ENCODE results near the gene SPATA3. TPM values are rescaled to one million over a fixed set of nuclear protein-coding genes. Genes with fewer than 3 reads are reported as not detected.

SPATA3 gene
- total RNA-seq, 1 donor: not detected

DNA sequence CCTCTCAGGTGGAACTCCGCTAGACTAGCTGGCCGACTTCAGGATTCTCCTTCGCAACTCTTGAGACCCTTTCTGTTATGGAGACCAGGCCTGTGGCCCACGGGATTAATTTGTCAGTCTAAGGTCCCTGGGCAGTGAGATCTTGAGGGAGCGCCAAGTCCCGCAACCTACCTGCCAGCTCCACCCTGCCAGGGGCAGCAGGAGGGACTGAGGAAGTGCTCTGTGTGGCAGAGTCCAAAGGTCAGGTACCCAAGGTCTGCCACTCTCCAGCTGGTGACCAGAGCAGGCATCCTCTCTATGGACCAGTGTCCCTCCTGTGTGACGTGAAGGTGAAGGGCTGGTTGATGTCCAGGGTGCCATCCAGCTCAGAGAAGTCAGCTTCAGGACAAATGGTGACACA lies 4.3 kb upstream of the SPATA3 start:
- DNase-seq (ENCODE audit: low read depth): no peak

GRCh38 chr2:230996661-230997060 lies 740 bp downstream of the SPATA3 start:
- no peak for DNase-seq (ENCODE audit: low read depth)
- TF ChIP-seq, protein P1, sequence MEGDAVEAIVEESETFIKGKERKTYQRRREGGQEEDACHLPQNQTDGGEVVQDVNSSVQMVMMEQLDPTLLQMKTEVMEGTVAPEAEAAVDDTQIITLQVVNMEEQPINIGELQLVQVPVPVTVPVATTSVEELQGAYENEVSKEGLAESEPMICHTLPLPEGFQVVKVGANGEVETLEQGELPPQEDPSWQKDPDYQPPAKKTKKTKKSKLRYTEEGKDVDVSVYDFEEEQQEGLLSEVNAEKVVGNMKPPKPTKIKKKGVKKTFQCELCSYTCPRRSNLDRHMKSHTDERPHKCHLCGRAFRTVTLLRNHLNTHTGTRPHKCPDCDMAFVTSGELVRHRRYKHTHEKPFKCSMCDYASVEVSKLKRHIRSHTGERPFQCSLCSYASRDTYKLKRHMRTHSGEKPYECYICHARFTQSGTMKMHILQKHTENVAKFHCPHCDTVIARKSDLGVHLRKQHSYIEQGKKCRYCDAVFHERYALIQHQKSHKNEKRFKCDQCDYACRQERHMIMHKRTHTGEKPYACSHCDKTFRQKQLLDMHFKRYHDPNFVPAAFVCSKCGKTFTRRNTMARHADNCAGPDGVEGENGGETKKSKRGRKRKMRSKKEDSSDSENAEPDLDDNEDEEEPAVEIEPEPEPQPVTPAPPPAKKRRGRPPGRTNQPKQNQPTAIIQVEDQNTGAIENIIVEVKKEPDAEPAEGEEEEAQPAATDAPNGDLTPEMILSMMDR (IDR thresholded peaks at IDR 0.05; ENCODE audit: insufficient read depth, low read depth, low read length): no peak

More for the DNA sequence above, 4.3 kb upstream of the SPATA3 start:
- H3K4me3 ChIP-seq (ENCODE audit: low read depth, low read length): no peak overlapping the region
- TF ChIP-seq, protein P1 (IDR thresholded peaks at IDR 0.05; ENCODE audit: insufficient read depth, low read depth, low read length): no peak

GRCh38 chr2:230998882-230999281 lies 3.0 kb downstream of the SPATA3 start:
- TF ChIP-seq, protein P1 (IDR thresholded peaks at IDR 0.05; ENCODE audit: insufficient read depth, low read depth, low read length): no peak
- H3K4me3 ChIP-seq (ENCODE audit: low read depth, low read length): no peak overlapping the region
- no peak for DNase-seq (ENCODE audit: low read depth)

More at GRCh38 chr2:230996661-230997060, 740 bp downstream of the SPATA3 start:
- no peak overlapping the region for H3K4me3 ChIP-seq (ENCODE audit: low read depth, low read length)

GRCh38 chr2:230999477-230999876 lies 3.6 kb downstream of the SPATA3 start:
- TF ChIP-seq, protein P1 (IDR thresholded peaks at IDR 0.05; ENCODE audit: insufficient read depth, low read depth, low read length): no peak

GRCh38 chr2:231000211-231000904 lies 4.4 kb downstream of the SPATA3 start:
- DNase-seq (ENCODE audit: low read depth): no peak
- H3K4me3 ChIP-seq (ENCODE audit: low read depth, low read length): no peak overlapping the region
- TF ChIP-seq, protein P1 (IDR thresholded peaks at IDR 0.05; ENCODE audit: insufficient read depth, low read depth, low read length): no peak

More at GRCh38 chr2:230999477-230999876, 3.6 kb downstream of the SPATA3 start:
- DNase-seq (ENCODE audit: low read depth): no peak
- no peak overlapping the region for H3K4me3 ChIP-seq (ENCODE audit: low read depth, low read length)

- DNase-seq (ENCODE audit: low read depth): no peak
- TF ChIP-seq, protein P1 (IDR thresholded peaks at IDR 0.05; ENCODE audit: insufficient read depth, low read depth, low read length): no peak
- H3K4me3 ChIP-seq (ENCODE audit: low read depth, low read length): no peak overlapping the region
Measured at GRCh38 chr2:231001036-231001435, 5.1 kb downstream of the SPATA3 start.

DNA sequence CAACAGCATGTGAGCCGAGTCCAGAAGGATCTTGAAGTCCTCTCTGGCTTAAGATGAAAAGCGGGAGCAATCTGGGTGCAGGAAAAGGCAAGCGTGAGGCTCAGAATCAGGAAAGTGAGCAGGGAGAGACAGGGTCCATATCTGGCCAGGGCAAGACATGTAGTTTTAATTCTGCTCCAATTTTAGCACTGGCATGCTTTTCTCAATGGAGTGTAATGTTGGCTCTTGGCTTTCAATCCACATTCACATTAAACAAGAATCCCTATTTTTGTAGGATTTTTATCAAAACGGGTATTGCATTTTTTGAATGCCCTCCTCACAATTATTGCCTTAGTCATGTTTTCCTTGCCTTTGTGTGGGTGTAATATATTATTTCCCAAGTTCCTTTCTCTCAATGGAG lies 6.0 kb downstream of the SPATA3 start:
- no peak overlapping the region for H3K4me3 ChIP-seq (ENCODE audit: low read depth, low read length)
- DNase-seq (ENCODE audit: low read depth): no peak
- TF ChIP-seq, protein P1 (IDR thresholded peaks at IDR 0.05; ENCODE audit: insufficient read depth, low read depth, low read length): no peak
